Testis (tissue), 2 donors: Measurements from ENCODE around the gene SH3BP2.

Source experiments
- POLR2A ChIP-seq: fragments of 450-650 bp; IDR thresholded peaks from one replicate; pipeline ENCODE4 v1.6.1; 2017; ENCODE audit warnings: antibody characterized with exemption, mild to moderate bottlenecking, moderate library complexity
- TF ChIP-seq, protein P1 (sequence below), 3 experiments: fragments of 450-650 bp in 2 of 3; fragments of 200-600 bp in 1 of 3; sonication (generic) in 1 of 3; IDR thresholded peaks; one replicate each; pipeline ENCODE4 v1.5.1; 2016 to 2019; ENCODE audit warnings: antibody characterized with exemption in 3 of 3, mild to moderate bottlenecking in 2 of 3, moderate library complexity in 1 of 3

DNA sequence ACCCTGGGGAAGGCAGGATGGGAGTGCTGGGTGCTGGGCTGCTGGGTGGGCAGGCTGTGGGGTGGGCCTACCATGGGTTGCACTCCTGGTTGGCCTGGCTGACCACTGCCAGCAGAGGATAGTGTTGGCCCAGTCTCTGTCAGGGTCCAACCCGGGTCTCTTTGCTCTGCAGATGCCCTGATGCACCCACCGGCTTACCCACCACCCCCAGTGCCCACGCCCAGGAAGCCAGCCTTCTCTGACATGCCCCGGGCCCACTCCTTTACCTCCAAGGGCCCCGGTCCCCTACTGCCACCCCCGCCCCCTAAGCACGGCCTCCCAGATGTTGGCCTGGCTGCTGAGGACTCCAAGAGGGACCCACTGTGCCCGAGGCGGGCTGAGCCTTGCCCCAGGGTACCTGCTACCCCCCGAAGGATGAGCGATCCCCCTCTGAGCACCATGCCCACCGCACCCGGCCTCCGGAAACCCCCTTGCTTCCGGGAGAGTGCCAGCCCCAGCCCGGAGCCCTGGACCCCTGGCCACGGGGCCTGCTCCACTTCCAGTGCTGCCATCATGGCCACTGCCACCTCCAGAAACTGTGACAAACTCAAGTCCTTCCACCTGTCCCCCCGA, 36.5 kb downstream of the SH3BP2 start:
- TF ChIP-seq, protein P1, sequence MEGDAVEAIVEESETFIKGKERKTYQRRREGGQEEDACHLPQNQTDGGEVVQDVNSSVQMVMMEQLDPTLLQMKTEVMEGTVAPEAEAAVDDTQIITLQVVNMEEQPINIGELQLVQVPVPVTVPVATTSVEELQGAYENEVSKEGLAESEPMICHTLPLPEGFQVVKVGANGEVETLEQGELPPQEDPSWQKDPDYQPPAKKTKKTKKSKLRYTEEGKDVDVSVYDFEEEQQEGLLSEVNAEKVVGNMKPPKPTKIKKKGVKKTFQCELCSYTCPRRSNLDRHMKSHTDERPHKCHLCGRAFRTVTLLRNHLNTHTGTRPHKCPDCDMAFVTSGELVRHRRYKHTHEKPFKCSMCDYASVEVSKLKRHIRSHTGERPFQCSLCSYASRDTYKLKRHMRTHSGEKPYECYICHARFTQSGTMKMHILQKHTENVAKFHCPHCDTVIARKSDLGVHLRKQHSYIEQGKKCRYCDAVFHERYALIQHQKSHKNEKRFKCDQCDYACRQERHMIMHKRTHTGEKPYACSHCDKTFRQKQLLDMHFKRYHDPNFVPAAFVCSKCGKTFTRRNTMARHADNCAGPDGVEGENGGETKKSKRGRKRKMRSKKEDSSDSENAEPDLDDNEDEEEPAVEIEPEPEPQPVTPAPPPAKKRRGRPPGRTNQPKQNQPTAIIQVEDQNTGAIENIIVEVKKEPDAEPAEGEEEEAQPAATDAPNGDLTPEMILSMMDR (IDR thresholded peaks at IDR 0.05): no peak
- TF ChIP-seq POLR2A: no peak
